Renal pelvis (tissue), 4 donors: ENCODE measurements around the gene LRRC53. TPM values are rescaled to one million over a fixed set of nuclear protein-coding genes. Genes with fewer than 3 reads are reported as not detected.
A peak's percentile ranks its signal among the peaks of the same experiment; 100 is the strongest.

ENCODE experiments used
- DNase-seq: peaks from one replicate; pipeline ENCODE4 v3.0.0-alpha.2; 2013
- polyA plus RNA-seq, 3 donors: library from polyadenylated mRNA; unstranded; fragments of 120-200 nt; gene quantifications; one replicate each; pipeline ENCODE4 v1.2.1, GENCODE V29; 2013; ENCODE audit not compliant: insufficient read length in 3 of 3

The LRRC53 gene
- polyA plus RNA-seq, 3 donors, result 0.01 to 0.04 TPM; not detected in 1

- DNase-seq, result no peak
Observed at GRCh38 chr1:74437035-74437434, 75.4 kb downstream of the LRRC53 start.

GRCh38 chr1:74436078-74436477, 76.3 kb downstream of the LRRC53 start:
- DNase-seq, result no peak

GRCh38 chr1:74434321-74434720, 78.1 kb downstream of the LRRC53 start:
- DNase-seq, result no peak

GRCh38 chr1:74432325-74432724, 80.1 kb downstream of the LRRC53 start:
- no peak for DNase-seq

- DNase-seq, result no peak
Observed at GRCh38 chr1:74431531-74431930, 80.9 kb downstream of the LRRC53 start.

GRCh38 chr1:74430342-74430934, 82.0 kb downstream of the LRRC53 start:
- no peak for DNase-seq

GRCh38 chr1:74429580-74429979, 82.8 kb downstream of the LRRC53 start:
- no peak for DNase-seq

GRCh38 chr1:74427681-74428080, 84.7 kb downstream of the LRRC53 start:
- DNase-seq, result no peak

- DNase-seq, result no peak
Observed at GRCh38 chr1:74426208-74426937, 86.0 kb downstream of the LRRC53 start.

- no peak for DNase-seq
Observed at GRCh38 chr1:74425676-74426075, 86.7 kb downstream of the LRRC53 start.

- no peak for DNase-seq
Observed at GRCh38 chr1:74423471-74423870, 88.9 kb downstream of the LRRC53 start.

GRCh38 chr1:74422421-74423292, 89.8 kb downstream of the LRRC53 start:
- peak; percentile 38 for DNase-seq

GRCh38 chr1:74420467-74420866, 91.9 kb downstream of the LRRC53 start:
- DNase-seq, result no peak

Other genes with a start within 250 kb of the LRRC53 start
- under 1 TPM; 0.46 to 0.77 (median 0.47) TPM for gene ERICH3, start 161.2 kb upstream of the LRRC53 start, polyA plus RNA-seq
- 100 to 1,000 TPM; 129 to 187 (median 161) TPM for gene CRYZ, start 220.4 kb upstream of the LRRC53 start, polyA plus RNA-seq
- gene TYW3, start 220.5 kb upstream of the LRRC53 start, polyA plus RNA-seq, result 10 to 100 TPM; 30.7 to 34.9 (median 33.6) TPM